ENCODE results near the gene DAGLB. TPM values are rescaled to one million over a fixed set of nuclear protein-coding genes. Genes with fewer than 3 reads are reported as not detected.
"Not testable (repeated sequence)": the region's sequence is repeated elsewhere in the genome, so short reads cannot be mapped to it uniquely, and the experiment has no call there.

DAGLB gene
- polyA plus RNA-seq, 5 donors, result 14.6 to 19.4 (median 15.2) TPM

- DNase-seq, result no peak
Measured at GRCh38 chr7:6465862-6466261, 18.1 kb upstream of the DAGLB start.

DNA sequence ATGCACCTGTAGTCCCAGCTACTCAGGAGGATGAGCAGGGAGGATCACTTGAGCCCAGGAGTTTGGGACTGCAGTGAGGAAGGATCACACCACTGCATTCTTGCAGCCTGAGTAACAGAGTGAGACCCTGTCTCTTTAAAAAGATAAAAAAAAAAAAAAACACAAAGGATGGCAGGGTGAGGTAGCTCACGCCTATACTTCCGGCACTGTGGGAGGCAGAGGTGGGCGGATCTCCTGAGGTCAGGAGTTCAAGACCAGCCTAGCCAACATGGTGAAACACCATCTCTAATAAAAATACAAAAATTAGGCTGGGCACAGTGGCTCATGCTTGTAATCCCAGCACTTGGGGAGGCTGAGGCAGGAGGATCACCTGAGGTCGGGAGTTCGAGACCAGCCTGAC, 15.9 kb upstream of the DAGLB start:
- not testable (repeated sequence) for DNase-seq

DNA sequence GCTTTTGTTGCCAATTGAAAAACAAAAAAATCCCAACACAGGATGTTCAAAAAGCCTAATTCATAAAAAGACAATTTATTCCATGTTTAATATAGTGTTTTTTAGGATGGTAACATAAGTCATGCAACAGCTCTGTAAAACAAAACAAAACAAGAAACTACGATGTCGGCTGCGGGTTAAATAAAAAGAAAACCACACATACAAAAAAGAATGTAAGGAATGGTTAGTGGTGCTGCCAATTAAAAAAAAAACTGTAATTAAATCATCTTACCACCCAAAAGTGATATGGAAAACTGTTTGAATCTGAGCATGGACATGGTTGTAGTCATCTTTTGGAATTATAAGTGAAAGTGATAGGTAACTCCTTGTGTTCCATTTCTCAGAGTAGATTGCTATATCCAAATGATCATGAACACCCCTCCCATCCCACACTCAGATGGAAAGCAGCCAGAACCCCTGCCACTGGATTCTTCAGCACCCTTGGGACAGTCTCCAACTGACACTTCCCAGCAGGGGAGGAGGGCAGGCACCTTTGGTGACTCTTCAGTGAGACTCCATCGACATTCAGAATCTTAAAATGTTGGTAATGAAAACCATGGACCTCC, 14.3 kb upstream of the DAGLB start:
- DNase-seq, result no peak

GRCh38 chr7:6460990-6461584, 13.3 kb upstream of the DAGLB start:
- DNase-seq, result no peak

- no peak for DNase-seq
Measured at GRCh38 chr7:6460303-6460702, 12.5 kb upstream of the DAGLB start.

GRCh38 chr7:6458676-6459075, 10.9 kb upstream of the DAGLB start:
- DNase-seq, result not testable (repeated sequence)

DNA sequence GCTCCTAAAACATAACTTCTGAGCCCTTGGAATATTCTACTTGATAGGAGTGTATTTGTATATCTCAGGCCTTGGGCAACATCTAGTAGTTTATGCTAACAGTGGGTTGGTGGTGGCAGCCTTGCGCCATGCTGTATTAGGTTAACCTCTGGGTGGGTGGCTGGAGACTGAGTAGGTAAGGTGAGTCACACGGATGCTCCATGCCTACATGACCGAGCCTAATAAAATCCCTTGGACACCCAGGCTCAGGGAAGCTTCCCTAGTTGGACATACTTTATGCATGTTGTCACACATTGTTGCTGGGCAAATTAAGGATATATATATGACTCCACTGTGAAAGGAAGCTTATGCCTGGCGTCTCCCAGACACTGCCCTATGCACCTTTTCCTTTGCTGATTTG, 6.0 kb upstream of the DAGLB start:
- no peak for DNase-seq

- no peak for DNase-seq
Measured at GRCh38 chr7:6451224-6451705, 3.5 kb upstream of the DAGLB start.

DNA sequence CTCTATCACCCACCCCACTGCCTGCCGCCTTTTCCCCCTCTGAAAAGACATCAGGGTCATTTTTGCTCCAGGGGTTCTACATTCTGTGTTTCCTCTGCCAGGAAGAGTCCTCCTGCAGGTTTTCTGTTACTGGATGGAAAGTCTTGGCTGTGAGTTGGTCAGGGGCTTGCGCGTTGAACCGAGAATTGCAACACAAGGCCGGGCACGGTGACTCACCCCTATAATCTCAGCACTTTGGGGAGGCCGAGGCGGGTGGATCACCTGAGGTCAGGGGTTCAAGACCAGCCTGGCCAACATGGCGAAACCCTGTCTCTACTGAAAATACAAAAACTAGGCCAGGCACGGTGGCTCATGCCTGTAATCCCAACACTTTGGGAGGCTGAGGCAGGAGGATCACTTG, 2.8 kb upstream of the DAGLB start:
- not testable (repeated sequence) for DNase-seq

DNA sequence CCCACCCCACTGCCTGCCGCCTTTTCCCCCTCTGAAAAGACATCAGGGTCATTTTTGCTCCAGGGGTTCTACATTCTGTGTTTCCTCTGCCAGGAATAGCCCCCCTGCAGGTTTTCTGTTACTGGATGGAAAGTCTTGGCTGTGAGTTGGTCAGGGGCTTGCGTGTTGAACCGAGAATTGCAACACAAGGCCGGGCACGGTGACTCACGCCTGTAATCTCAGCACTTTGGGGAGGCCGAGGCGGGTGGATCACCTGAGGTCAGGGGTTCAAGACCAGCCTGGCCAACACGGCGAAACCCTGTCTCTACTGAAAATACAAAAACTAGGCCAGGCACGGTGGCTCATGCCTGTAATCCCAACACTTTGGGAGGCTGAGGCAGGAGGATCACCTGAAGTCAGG, 2.1 kb upstream of the DAGLB start:
- DNase-seq, result not testable (repeated sequence)

GRCh38 chr7:6448943-6449543, 1.3 kb upstream of the DAGLB start:
- DNase-seq, result no peak

DNA sequence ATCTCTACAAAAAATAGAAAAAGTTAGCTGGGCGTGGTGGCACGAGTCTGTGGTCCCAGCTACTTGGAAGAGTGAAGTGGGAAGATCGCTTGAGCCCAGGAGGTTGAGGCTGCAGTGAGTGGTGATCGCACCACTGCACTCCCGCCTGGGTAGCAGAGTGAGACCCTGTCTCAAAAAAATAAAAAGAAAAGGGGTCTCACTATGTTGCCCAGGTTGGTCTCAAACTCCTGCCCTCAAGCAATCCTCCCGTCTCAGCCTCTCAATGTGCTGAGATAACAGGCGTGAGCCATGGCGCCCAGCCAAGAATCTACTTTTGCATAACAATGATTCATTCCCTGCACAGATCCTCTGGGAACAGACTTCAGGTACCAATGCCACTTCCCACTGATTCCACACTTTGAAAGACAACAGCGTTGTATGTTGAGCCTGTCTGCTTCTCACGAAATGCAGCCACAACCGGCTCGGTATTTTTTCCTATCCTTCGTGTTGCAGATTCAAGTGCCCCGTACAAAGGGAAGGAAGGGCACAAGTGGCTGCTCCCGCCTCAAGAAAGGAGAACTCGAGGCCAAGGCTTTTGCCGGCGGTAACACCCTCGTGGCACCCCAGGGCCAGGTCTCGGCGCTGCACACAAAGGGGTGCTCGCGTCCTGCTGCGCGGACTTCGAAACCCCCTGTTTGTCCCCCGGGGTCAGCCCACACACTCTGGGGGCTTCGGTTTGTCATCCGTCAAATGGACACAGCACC, 745 bp downstream of the DAGLB start:
- DNase-seq, result peak; percentile 43 to 56

- no peak for DNase-seq
Measured at GRCh38 chr7:6444516-6445269, 3.1 kb downstream of the DAGLB start.

DNA sequence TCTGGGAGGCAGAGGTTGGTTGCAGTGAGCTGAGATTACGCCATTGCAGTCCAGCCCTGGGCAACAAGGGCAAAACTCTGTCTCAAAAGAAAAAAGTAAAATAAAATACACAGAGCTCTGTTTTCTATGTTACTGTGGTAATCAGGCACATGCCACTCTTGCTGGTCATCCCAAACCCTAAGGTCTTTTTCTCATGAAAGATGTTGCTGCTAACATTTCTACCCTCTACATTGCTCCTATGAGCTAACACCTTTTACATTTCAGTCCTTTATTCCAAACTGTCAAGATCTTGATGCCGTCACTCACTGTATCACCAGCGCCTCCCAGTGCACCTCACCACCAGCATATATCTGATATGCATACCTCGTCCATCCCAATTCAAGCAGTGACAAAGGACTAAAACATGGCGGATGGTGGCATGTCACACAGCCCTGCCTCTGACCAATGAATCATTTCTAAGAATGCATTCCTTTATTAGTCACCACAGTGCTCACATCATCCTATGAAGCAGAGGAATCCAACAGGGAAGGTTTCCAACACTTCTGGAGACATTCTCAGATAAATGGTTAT, 4.3 kb downstream of the DAGLB start:
- no peak for DNase-seq

DNA sequence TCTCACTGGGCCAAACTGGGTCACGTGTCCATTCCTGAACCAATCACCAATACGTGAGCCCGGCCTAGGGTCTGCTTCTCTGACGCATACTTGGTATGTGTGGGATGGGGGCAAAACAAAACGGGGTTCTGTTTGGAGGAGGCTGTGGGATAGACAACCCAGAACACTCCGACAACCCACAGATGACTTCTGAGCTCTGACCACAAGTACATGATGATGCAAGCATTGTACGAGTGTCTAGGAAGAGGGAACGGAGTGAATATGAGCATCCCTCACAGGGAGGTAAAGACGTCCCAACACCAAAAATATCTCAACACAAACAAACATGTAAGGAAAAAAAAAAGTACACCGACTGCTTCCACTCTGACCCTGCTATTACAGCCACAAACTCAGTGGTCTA, 5.6 kb downstream of the DAGLB start:
- no peak for DNase-seq

- DNase-seq, result no peak
Measured at GRCh38 chr7:6440381-6440780, 7.4 kb downstream of the DAGLB start.

GRCh38 chr7:6438427-6438826, 9.3 kb downstream of the DAGLB start:
- peak in 1 of 2 donors; percentile 15 for DNase-seq

DNA sequence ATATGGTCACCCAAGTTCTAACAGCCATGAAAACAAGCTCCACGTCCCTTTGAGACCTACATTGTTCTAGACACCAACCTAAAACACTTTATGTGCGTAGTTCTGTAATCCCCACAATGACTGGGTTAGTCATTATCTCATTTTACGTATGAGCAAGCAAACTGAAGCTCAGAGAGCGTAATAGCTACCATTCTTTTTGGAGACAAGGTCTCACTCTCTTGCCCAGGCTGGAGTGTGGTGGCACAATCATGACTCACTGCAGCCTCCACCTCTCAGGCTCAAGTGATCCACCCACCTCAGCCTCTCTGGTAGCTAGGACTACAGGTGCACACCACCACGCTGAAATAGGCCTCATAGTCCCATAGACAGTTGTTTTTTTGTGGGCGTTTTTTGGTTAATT, 10.5 kb downstream of the DAGLB start:
- no peak for DNase-seq

- DNase-seq, result no peak
Measured at GRCh38 chr7:6436385-6436685, 11.4 kb downstream of the DAGLB start.

GRCh38 chr7:6435486-6436384, 12.0 kb downstream of the DAGLB start:
- DNase-seq, result peak; percentile 59 to 67

Data from right lung (tissue), 5 donors.